Measurements from ENCODE around the gene GRM1. TPM values are rescaled to one million over a fixed set of nuclear protein-coding genes. Genes with fewer than 3 reads are reported as not detected.

Gene GRM1
- total and polyA plus RNA-seq, 2 donors (not counting 3 experiments of a cell fraction or from before 2014, with no cell fraction given) = 0.07 TPM; not detected in 1

- DNase-seq (ENCODE audit: low read depth, low spot score) (no peak), FAIRE-seq (no peak)
- POLR2A ChIA-PET = no interaction called here
- no peaks in the 10 kb centered on the region for H3K79me2 ChIP-seq (ENCODE audit: control insufficient read depth, insufficient read depth, low read length)
- no peaks in the 10 kb centered on the region for H3K4me1 ChIP-seq (ENCODE audit: control insufficient read depth, extremely low read depth, insufficient read depth, low read length)
- H3K4me3 ChIP-seq (replicated peaks in 1 of 3; ENCODE audit: insufficient read depth in 1 of 3, low read depth in 1 of 3, low read length in 3 of 3) = no peak overlapping the region
- dilution Hi-C loops (cut with MboI; ENCODE audit: extremely low pct_ligation_motif_present, low sequenced_read_pairs) (no loop called here), intact Hi-C loops (cut with micrococcal nuclease) (no loop called here)
- no peaks in the 10 kb centered on the region for H3K9me3 ChIP-seq (replicated peaks; ENCODE audit: control insufficient read depth, insufficient read depth, low read length)
- H3K9ac ChIP-seq (replicated peaks; ENCODE audit: extremely low read depth, insufficient read depth, low read length) = no peak overlapping the region
- no peaks in the 10 kb centered on the region for H4K20me1 ChIP-seq (replicated peaks; ENCODE audit: control insufficient read depth, extremely low read depth, insufficient read depth, low read length)
- BruUV-seq (replicated peaks) = no TSS peak
- H3K27ac ChIP-seq (ENCODE audit: insufficient read depth, low read depth, low read length) = no peak overlapping the region
- no peaks in the 10 kb centered on the region for H3K9me1 ChIP-seq (replicated peaks; ENCODE audit: control insufficient read depth, extremely low read depth, insufficient read depth, low read length)
- TF ChIP-seq POLR2AphosphoS5 (IDR thresholded peaks at IDR 0.05; ENCODE audit: insufficient read depth, low read depth, low read length) = no peak
- TF ChIP-seq GATA2 (IDR thresholded peaks at IDR 0.05; ENCODE audit: insufficient read depth, insufficient read length, low read depth, low read length) = no peak
- TF ChIP-seq JUN (IDR thresholded peaks at IDR 0.05; ENCODE audit: borderline replicate concordance, insufficient read depth, insufficient read length, low read depth) = no peak
- TF ChIP-seq, protein P1, sequence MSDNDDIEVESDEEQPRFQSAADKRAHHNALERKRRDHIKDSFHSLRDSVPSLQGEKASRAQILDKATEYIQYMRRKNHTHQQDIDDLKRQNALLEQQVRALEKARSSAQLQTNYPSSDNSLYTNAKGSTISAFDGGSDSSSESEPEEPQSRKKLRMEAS (IDR thresholded peaks at IDR 0.05; ENCODE audit: insufficient read depth, insufficient read length) = no peak
- no peak for TF ChIP-seq EZH2 (IDR thresholded peaks at IDR 0.05; ENCODE audit: borderline replicate concordance, low read depth, low read length, severe bottlenecking)
- no peak for TF ChIP-seq MYC (IDR thresholded peaks at IDR 0.05; ENCODE audit: low read depth, low read length)
- TF ChIP-seq FOS (IDR thresholded peaks at IDR 0.05; ENCODE audit: borderline replicate concordance, insufficient read depth, low read length) = no peak
- TF ChIP-seq CTCF (IDR thresholded peaks at IDR 0.05; ENCODE audit: extremely low read depth in 1 of 2, insufficient read depth in 1 of 2, low read depth in 1 of 2, low read length in 2 of 2) = no peak
- TF ChIP-seq POLR2A (IDR thresholded peaks at IDR 0.05; ENCODE audit: low read depth, low read length) = no peak
- no peak overlapping the region for H3K4me2 ChIP-seq (ENCODE audit: insufficient read depth, low read length)
- no peak overlapping the region for H2AFZ ChIP-seq (ENCODE audit: low read depth, low read length)
- no peaks in the 10 kb centered on the region for H3K27me3 ChIP-seq (ENCODE audit: control insufficient read depth in 2 of 2, insufficient read depth in 2 of 2, low read length in 2 of 2)
- CTCF ChIA-PET = no interaction called here
- no peaks in the 10 kb centered on the region for H3K36me3 ChIP-seq (ENCODE audit: control insufficient read depth in 2 of 2, extremely low read depth in 1 of 2, insufficient read depth in 2 of 2, low read length in 2 of 2)
Observed at GRCh38 chr6:146087386-146087785, 58.5 kb downstream of the GRM1 start.

Data from endothelial cell of umbilical vein (primary cell).